ENCODE data around the gene AAMP. TPM values are rescaled to one million over a fixed set of nuclear protein-coding genes. Genes with fewer than 3 reads are reported as not detected.
"Not testable (repeated sequence)": the region's sequence is repeated elsewhere in the genome, so short reads cannot be mapped to it uniquely, and the experiment has no call there.

Gene AAMP
- total RNA-seq, 1 donor from 2014 or later, result 79.2 TPM

- no peak for TF ChIP-seq CTCF (IDR thresholded peaks at IDR 0.05; ENCODE audit: unreplicated experiment)
- H3K9me3 Mint-ChIP-seq (ENCODE audit: low read depth), result no peaks in the 10 kb centered on the region
- H3K27ac Mint-ChIP-seq, result peak overlapping the region; percentile 62
- H3K4me1 Mint-ChIP-seq (ENCODE audit: low read depth), result peaks cover 14% of the 10 kb centered on the region
- no peaks in the 10 kb centered on the region for H3K27me3 Mint-ChIP-seq
- no peak overlapping the region for H3K4me3 Mint-ChIP-seq (ENCODE audit: low read depth)
- no peak for DNase-seq (ENCODE audit: low spot score, unreplicated experiment)
- peaks cover 11% of the 10 kb centered on the region for H3K36me3 Mint-ChIP-seq (ENCODE audit: insufficient read depth)
Measured at GRCh38 chr2:218274586-218274985, 4.6 kb upstream of the AAMP start.

- H3K36me3 Mint-ChIP-seq (ENCODE audit: insufficient read depth), result peaks cover 14% of the 10 kb centered on the region
- no peaks in the 10 kb centered on the region for H3K9me3 Mint-ChIP-seq (ENCODE audit: low read depth)
- no peak overlapping the region for H3K4me3 Mint-ChIP-seq (ENCODE audit: low read depth)
- no peaks in the 10 kb centered on the region for H3K27me3 Mint-ChIP-seq
- H3K27ac Mint-ChIP-seq, result peak overlapping the region; percentile 82
- DNase-seq (ENCODE audit: low spot score, unreplicated experiment), result no peak
- TF ChIP-seq CTCF (IDR thresholded peaks at IDR 0.05; ENCODE audit: unreplicated experiment), result no peak
- peaks cover 19% of the 10 kb centered on the region for H3K4me1 Mint-ChIP-seq (ENCODE audit: low read depth)
Measured at GRCh38 chr2:218273908-218274249, 3.9 kb upstream of the AAMP start.

- not testable (repeated sequence) for H3K9me3 Mint-ChIP-seq (ENCODE audit: low read depth); DNase-seq (ENCODE audit: low spot score, unreplicated experiment); H3K27me3 Mint-ChIP-seq; H3K4me3 Mint-ChIP-seq (ENCODE audit: low read depth)
- Mint-ChIP-seq H3K27ac (peak overlapping the region; percentile 82), H3K4me1 (ENCODE audit: low read depth) (peaks cover 19% of the 10 kb centered on the region), H3K36me3 (ENCODE audit: insufficient read depth) (peaks cover 14% of the 10 kb centered on the region)
Measured at GRCh38 chr2:218273214-218273907, 3.4 kb upstream of the AAMP start.

GRCh38 chr2:218272531-218273212, 2.7 kb upstream of the AAMP start:
- peak; percentile 97 for TF ChIP-seq CTCF (IDR thresholded peaks at IDR 0.05; ENCODE audit: unreplicated experiment)
- H3K27ac Mint-ChIP-seq, result peak overlapping the region; percentile 80
- H3K27me3 Mint-ChIP-seq, result no peaks in the 10 kb centered on the region
- DNase-seq (ENCODE audit: low spot score, unreplicated experiment), result peak; percentile 76
- H3K36me3 Mint-ChIP-seq (ENCODE audit: insufficient read depth), result peaks cover 14% of the 10 kb centered on the region
- no peaks in the 10 kb centered on the region for H3K9me3 Mint-ChIP-seq (ENCODE audit: low read depth)
- H3K4me3 Mint-ChIP-seq (ENCODE audit: low read depth), result peak overlapping the region; percentile 51
- H3K4me1 Mint-ChIP-seq (ENCODE audit: low read depth), result peaks cover 19% of the 10 kb centered on the region

- peak overlapping the region; percentile 72 for H3K27ac Mint-ChIP-seq
- H3K9me3 Mint-ChIP-seq (ENCODE audit: low read depth), result no peaks in the 10 kb centered on the region
- H3K4me3 Mint-ChIP-seq (ENCODE audit: low read depth), result peak overlapping the region; percentile 94
- no peak for TF ChIP-seq CTCF (IDR thresholded peaks at IDR 0.05; ENCODE audit: unreplicated experiment)
- H3K4me1 Mint-ChIP-seq (ENCODE audit: low read depth), result peaks cover 19% of the 10 kb centered on the region
- H3K27me3 Mint-ChIP-seq, result no peaks in the 10 kb centered on the region
- H3K36me3 Mint-ChIP-seq (ENCODE audit: insufficient read depth), result peaks cover 14% of the 10 kb centered on the region
- DNase-seq (ENCODE audit: low spot score, unreplicated experiment), result no peak
Measured at GRCh38 chr2:218271865-218272530, 2.1 kb upstream of the AAMP start.

All from progenitor cell of endocrine pancreas (in vitro differentiated cells).